GM23338 (cell line): Measurements from ENCODE around the gene TMEM179. TPM values are rescaled to one million over a fixed set of nuclear protein-coding genes. Genes with fewer than 3 reads are reported as not detected.
"Not testable (repeated sequence)": the region's sequence is repeated elsewhere in the genome, so short reads cannot be mapped to it uniquely, and the experiment has no call there.

Source experiments
- ATAC-seq: fragments of 200-7000 bp; cut with Tn5 transposase; 3 replicates; pipeline ENCODE4 v1.9.1; 2020
- DNase-seq: peaks from one replicate; pipeline ENCODE4 v3.0.0-alpha.2; 2015; ENCODE audit warnings: low spot score
- H2AFZ ChIP-seq: fragments of 200-600 bp; sonication (generic); 2 replicates; pipeline ENCODE4 v1.8.0; 2016; ENCODE audit warnings: antibody characterized with exemption, mild to moderate bottlenecking, moderate library complexity
- H3F3A ChIP-seq: fragments of 200-600 bp; sonication (generic); replicated peaks from 2 replicates; pipeline ENCODE4 v1.8.0; 2017; ENCODE audit warnings: antibody characterized with exemption, mixed run types, low read depth
- H3K27ac ChIP-seq: fragments of 200-600 bp; sonication (generic); 2 replicates; pipeline ENCODE4 v1.6.1; 2016; ENCODE audit warnings: low read depth
- H3K27me3 ChIP-seq: fragments of 200-600 bp; sonication (generic); 2 replicates; pipeline ENCODE4 v1.8.0; 2016; ENCODE audit warnings: mild to moderate bottlenecking, mixed run types, moderate library complexity; ENCODE audit not compliant: insufficient read depth
- H3K36me3 ChIP-seq: fragments of 200-600 bp; sonication (generic); 2 replicates; pipeline ENCODE4 v1.8.0; 2016; ENCODE audit warnings: mild to moderate bottlenecking; ENCODE audit not compliant: insufficient read depth
- H3K4me1 ChIP-seq: fragments of 200-600 bp; sonication (generic); 2 replicates; pipeline ENCODE4 v1.8.0; 2016; ENCODE audit warnings: mild to moderate bottlenecking, moderate library complexity; ENCODE audit not compliant: insufficient read depth
- H3K4me2 ChIP-seq: fragments of 200-600 bp; sonication (generic); 2 replicates; pipeline ENCODE4 v1.7.1; 2017; ENCODE audit warnings: mixed run types
- H3K4me3 ChIP-seq: fragments of 200-600 bp; sonication (generic); 2 replicates; pipeline ENCODE4 v1.6.1; 2016; ENCODE audit warnings: mixed run types
- H3K79me2 ChIP-seq: fragments of 200-600 bp; sonication (generic); replicated peaks from 2 replicates; pipeline ENCODE4 v1.8.0; 2017; ENCODE audit warnings: mild to moderate bottlenecking; ENCODE audit not compliant: insufficient read depth
- H3K9me2 ChIP-seq: fragments of 200-600 bp; sonication (generic); 2 replicates; pipeline ENCODE4 v1.8.0; 2017; ENCODE audit not compliant: insufficient read depth
- H4K20me1 ChIP-seq: fragments of 200-600 bp; sonication (generic); replicated peaks from 2 replicates; pipeline ENCODE4 v1.8.0; 2017; ENCODE audit warnings: mild to moderate bottlenecking; ENCODE audit not compliant: insufficient read depth
- H3K27ac Mint-ChIP-seq: 2 replicates; pipeline ENCODE4 v1.8.0; 2020; ENCODE audit warnings: inconsistent platforms, mild to moderate bottlenecking, moderate library complexity, mixed read lengths
- H3K27me3 Mint-ChIP-seq: 3 replicates; pipeline ENCODE4 v1.8.0; 2022; ENCODE audit warnings: low read depth, mild to moderate bottlenecking, moderate library complexity, mixed read lengths, inconsistent platforms; ENCODE audit not compliant: insufficient read depth, poor library complexity
- H3K36me3 Mint-ChIP-seq: 3 replicates; pipeline ENCODE4 v1.8.0; 2021; ENCODE audit warnings: low read depth, mild to moderate bottlenecking, inconsistent platforms, moderate library complexity, mixed read lengths
- H3K4me1 Mint-ChIP-seq: 3 replicates; pipeline ENCODE4 v1.8.0; 2020; ENCODE audit warnings: mild to moderate bottlenecking, inconsistent platforms, mixed read lengths
- H3K4me3 Mint-ChIP-seq: 3 replicates; pipeline ENCODE4 v1.8.0; 2021; ENCODE audit warnings: moderate library complexity, mild to moderate bottlenecking, inconsistent platforms, mixed read lengths
- H3K9me3 Mint-ChIP-seq: 3 replicates; pipeline ENCODE4 v1.8.0; 2020; ENCODE audit warnings: moderate library complexity, mild to moderate bottlenecking, inconsistent platforms, mixed read lengths
- JUNB ChIP-seq: IDR thresholded peaks from one replicate; pipeline ENCODE4 v1.6.1; 2016; ENCODE audit warnings: antibody characterized with exemption; ENCODE audit not compliant: unreplicated experiment
- NANOG ChIP-seq: IDR thresholded peaks from 2 replicates; pipeline ENCODE4 v1.6.1; 2016; ENCODE audit warnings: antibody characterized with exemption, borderline replicate concordance
- POLR2AphosphoS5 ChIP-seq: IDR thresholded peaks from 2 replicates; pipeline ENCODE4 v1.6.1; 2016; ENCODE audit warnings: antibody characterized with exemption, low read depth
- STAT1 ChIP-seq: IDR thresholded peaks from one replicate; pipeline ENCODE4 v1.6.1; 2016; ENCODE audit warnings: antibody characterized with exemption; ENCODE audit not compliant: unreplicated experiment
- ZNF331 ChIP-seq: fragments of 250-450 bp; sonication (Bioruptor Pico); IDR thresholded peaks from 2 replicates; pipeline ENCODE4 v1.5.0; 2020; ENCODE audit warnings: low read depth, mild to moderate bottlenecking, moderate library complexity
- polyA plus RNA-seq: library from polyadenylated mRNA; unstranded; fragments of >200 nt; fragmentation: Nextera tagmentation; extraction: Ambion mirVana; gene quantifications from 2 replicates; pipeline ENCODE4 v1.2.1, GENCODE V29; 2016
- total RNA-seq: library from RNA; depleted of rRNA; stranded (reverse); fragments of >200 nt; shearing (Covaris generic); gene quantifications from 2 replicates; pipeline ENCODE4 v1.2.3, GENCODE V29; 2014
- TF ChIP-seq, protein P1 (sequence below), 2 experiments: fragments of 200-600 bp in 1 of 2; sonication (generic) in 1 of 2; conservative IDR thresholded peaks; 2 replicates each; pipeline versions ENCODE4 v1.5.1 to v1.6.1; 2016 to 2017; ENCODE audit warnings: antibody characterized with exemption in 2 of 2, low read depth in 2 of 2, mild to moderate bottlenecking in 2 of 2, moderate library complexity in 1 of 2
- TF ChIP-seq, protein P2 (sequence below): IDR thresholded peaks from one replicate; pipeline ENCODE4 v1.6.1; 2018; ENCODE audit warnings: antibody characterized with exemption; ENCODE audit not compliant: unreplicated experiment
- TF ChIP-seq, protein P3 (sequence below): IDR thresholded peaks from 2 replicates; pipeline ENCODE4 v1.6.1; 2016; ENCODE audit warnings: antibody characterized with exemption

The TMEM179 gene
- total and polyA plus RNA-seq, 2 experiments from 2014 or later: 1.0 to 4.8 TPM

DNA sequence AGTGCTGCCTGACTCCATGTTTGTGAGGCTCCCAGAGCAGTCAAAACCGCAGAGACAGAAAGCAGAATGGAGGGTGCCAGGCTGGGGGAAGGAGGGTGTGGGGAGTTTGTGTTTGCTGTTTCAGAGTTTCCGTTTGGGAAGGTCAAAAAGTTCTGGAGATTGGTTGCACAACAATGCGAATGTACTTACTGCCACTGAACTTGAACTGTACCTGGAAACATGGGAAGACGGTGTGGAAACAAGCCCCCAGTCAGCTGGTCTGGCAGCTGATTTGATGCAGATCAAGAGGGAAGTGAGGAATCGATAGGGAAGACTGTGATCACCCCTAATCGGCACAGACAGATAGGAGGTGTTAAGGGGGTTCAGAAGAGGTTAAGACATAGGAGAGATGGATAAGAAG lies 49.5 kb upstream of the TMEM179 start (continued):
- TF ChIP-seq STAT1 (no peak), ZNF331 (no peak), NANOG (no peak), POLR2AphosphoS5 (no peak)
- TF ChIP-seq, protein P1, sequence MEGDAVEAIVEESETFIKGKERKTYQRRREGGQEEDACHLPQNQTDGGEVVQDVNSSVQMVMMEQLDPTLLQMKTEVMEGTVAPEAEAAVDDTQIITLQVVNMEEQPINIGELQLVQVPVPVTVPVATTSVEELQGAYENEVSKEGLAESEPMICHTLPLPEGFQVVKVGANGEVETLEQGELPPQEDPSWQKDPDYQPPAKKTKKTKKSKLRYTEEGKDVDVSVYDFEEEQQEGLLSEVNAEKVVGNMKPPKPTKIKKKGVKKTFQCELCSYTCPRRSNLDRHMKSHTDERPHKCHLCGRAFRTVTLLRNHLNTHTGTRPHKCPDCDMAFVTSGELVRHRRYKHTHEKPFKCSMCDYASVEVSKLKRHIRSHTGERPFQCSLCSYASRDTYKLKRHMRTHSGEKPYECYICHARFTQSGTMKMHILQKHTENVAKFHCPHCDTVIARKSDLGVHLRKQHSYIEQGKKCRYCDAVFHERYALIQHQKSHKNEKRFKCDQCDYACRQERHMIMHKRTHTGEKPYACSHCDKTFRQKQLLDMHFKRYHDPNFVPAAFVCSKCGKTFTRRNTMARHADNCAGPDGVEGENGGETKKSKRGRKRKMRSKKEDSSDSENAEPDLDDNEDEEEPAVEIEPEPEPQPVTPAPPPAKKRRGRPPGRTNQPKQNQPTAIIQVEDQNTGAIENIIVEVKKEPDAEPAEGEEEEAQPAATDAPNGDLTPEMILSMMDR (conservative IDR thresholded peaks at IDR 0.05; ENCODE audit: low read depth in 2 of 2): no peak
- TF ChIP-seq, protein P2, sequence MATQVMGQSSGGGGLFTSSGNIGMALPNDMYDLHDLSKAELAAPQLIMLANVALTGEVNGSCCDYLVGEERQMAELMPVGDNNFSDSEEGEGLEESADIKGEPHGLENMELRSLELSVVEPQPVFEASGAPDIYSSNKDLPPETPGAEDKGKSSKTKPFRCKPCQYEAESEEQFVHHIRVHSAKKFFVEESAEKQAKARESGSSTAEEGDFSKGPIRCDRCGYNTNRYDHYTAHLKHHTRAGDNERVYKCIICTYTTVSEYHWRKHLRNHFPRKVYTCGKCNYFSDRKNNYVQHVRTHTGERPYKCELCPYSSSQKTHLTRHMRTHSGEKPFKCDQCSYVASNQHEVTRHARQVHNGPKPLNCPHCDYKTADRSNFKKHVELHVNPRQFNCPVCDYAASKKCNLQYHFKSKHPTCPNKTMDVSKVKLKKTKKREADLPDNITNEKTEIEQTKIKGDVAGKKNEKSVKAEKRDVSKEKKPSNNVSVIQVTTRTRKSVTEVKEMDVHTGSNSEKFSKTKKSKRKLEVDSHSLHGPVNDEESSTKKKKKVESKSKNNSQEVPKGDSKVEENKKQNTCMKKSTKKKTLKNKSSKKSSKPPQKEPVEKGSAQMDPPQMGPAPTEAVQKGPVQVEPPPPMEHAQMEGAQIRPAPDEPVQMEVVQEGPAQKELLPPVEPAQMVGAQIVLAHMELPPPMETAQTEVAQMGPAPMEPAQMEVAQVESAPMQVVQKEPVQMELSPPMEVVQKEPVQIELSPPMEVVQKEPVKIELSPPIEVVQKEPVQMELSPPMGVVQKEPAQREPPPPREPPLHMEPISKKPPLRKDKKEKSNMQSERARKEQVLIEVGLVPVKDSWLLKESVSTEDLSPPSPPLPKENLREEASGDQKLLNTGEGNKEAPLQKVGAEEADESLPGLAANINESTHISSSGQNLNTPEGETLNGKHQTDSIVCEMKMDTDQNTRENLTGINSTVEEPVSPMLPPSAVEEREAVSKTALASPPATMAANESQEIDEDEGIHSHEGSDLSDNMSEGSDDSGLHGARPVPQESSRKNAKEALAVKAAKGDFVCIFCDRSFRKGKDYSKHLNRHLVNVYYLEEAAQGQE: no peak

DNA sequence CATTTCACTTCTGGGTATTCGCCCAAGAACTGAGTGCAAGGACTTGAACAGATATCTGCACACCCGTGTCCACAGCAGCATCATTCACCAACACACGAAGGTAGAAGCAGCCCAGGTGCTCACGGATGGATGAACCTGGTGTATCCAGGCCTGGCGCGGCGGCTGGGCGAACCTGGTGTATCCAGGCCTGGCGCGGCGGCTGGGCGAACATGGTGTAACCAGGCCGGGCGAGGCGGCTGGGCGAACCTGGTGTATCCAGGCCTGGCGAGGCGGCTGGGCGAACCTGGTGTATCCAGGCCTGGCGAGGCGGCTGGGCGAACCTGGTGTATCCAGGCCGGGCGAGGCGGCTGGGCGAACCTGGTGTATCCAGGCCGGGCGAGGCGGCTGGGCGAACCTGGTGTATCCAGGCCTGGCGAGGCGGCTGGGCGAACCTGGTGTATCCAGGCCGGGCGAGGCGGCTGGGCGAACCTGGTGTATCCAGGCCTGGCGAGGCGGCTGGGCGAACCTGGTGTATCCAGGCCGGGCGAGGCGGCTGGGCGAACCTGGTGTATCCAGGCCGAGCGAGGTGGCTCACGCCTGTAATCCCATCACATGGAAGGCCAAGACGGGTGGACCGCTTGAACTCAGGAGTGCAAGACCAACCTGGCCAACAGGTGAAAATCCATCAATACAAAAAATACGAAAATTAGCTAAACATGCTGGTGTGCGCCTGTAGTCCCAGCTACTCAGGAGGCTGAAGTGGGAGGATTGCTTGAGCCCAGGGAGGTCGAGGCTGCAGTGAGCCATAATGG lies 48.8 kb upstream of the TMEM179 start:
- DNase-seq, H3K27ac Mint-ChIP-seq, H3K4me3 Mint-ChIP-seq, H3K4me1 Mint-ChIP-seq, H3K4me3 ChIP-seq, ATAC-seq, H3K4me1 ChIP-seq, H3K27ac ChIP-seq, H3K36me3 ChIP-seq, H3K27me3 ChIP-seq, H3K79me2 ChIP-seq, H3K9me2 ChIP-seq, H2AFZ ChIP-seq, H3F3A ChIP-seq, H3K4me2 ChIP-seq, H4K20me1 ChIP-seq: not testable (repeated sequence)
- peaks cover 27% of the 10 kb centered on the region for H3K9me3 Mint-ChIP-seq
- peaks cover 20% of the 10 kb centered on the region for H3K36me3 Mint-ChIP-seq
- peaks cover 18% of the 10 kb centered on the region for H3K27me3 Mint-ChIP-seq

DNA sequence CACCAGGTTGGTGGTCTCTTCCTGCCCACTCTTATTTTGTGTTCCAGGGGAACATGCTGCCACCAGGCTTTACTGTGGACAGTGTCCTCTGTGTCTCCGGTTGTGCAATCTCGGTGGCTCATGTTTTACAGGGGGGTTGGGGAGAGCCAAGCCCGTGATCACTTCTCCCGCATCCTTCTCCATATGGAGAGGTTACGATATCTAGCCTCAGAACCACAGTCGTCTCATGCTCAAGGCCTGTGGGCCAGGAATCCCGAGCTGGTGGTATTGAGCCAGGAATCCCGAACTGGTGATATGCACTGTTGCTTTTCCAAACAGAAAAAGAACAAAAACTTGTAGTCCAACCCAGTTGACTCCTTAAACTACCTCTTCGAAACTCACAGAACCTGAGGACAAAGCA lies 47.8 kb upstream of the TMEM179 start:
- no peak overlapping the region; the same call in 2 of the 3 replicates for H3K4me3 Mint-ChIP-seq
- peaks cover 27% of the 10 kb centered on the region for H3K9me3 Mint-ChIP-seq

More for the DNA sequence above, 47.8 kb upstream of the TMEM179 start:
- Histone ChIP-seq H3K4me2 (no peak overlapping the region), H2AFZ (no peak overlapping the region), H3K4me1 (no peaks in the 10 kb centered on the region), H3K27ac (no peak overlapping the region), H3K27me3 (peaks cover 8% of the 10 kb centered on the region), H4K20me1 (no peaks in the 10 kb centered on the region), H3K4me3 (no peak overlapping the region), H3K36me3 (no peaks in the 10 kb centered on the region), H3F3A (no peaks in the 10 kb centered on the region), H3K79me2 (no peaks in the 10 kb centered on the region), H3K9me2 (no peaks in the 10 kb centered on the region)
- ATAC-seq (no peak), DNase-seq (no peak)
- Mint-ChIP-seq H3K4me1 (no peaks in the 10 kb centered on the region), H3K27me3 (peaks cover 12% of the 10 kb centered on the region), H3K36me3 (peaks cover 20% of the 10 kb centered on the region), H3K27ac (no peak overlapping the region)
- TF ChIP-seq, protein P2: no peak
- TF ChIP-seq, protein P3, sequence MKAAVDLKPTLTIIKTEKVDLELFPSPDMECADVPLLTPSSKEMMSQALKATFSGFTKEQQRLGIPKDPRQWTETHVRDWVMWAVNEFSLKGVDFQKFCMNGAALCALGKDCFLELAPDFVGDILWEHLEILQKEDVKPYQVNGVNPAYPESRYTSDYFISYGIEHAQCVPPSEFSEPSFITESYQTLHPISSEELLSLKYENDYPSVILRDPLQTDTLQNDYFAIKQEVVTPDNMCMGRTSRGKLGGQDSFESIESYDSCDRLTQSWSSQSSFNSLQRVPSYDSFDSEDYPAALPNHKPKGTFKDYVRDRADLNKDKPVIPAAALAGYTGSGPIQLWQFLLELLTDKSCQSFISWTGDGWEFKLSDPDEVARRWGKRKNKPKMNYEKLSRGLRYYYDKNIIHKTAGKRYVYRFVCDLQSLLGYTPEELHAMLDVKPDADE: no peak
- TF ChIP-seq JUNB: no peak
